Neural progenitor cell (in vitro differentiated cells): ENCODE measurements around the gene CARS2. TPM values are rescaled to one million over a fixed set of nuclear protein-coding genes. Genes with fewer than 3 reads are reported as not detected.

Source experiments
- DNase-seq: peaks from one replicate; pipeline ENCODE4 v3.0.0-alpha.2; 2016; ENCODE audit warnings: low spot score
- H2AFZ ChIP-seq: fragments of 200-600 bp; sonication (generic); replicated peaks from 2 replicates; pipeline ENCODE4 v1.6.1; 2016; ENCODE audit warnings: antibody characterized with exemption
- H3F3A ChIP-seq: fragments of 200-600 bp; sonication (generic); 2 replicates; pipeline ENCODE4 v1.6.1; 2016; ENCODE audit warnings: antibody characterized with exemption, low read depth
- H3K27ac ChIP-seq: fragments of 200-600 bp; sonication (generic); 2 replicates; pipeline ENCODE4 v1.5.1; 2016; ENCODE audit warnings: mild to moderate bottlenecking
- H3K27me3 ChIP-seq: fragments of 200-600 bp; sonication (generic); 2 replicates; pipeline ENCODE4 v1.6.1; 2016; ENCODE audit warnings: mild to moderate bottlenecking, moderate library complexity
- H3K36me3 ChIP-seq: fragments of 200-600 bp; sonication (generic); 2 replicates; pipeline ENCODE4 v1.5.1; 2016
- H3K4me1 ChIP-seq: fragments of 200-600 bp; sonication (generic); 2 replicates; pipeline ENCODE4 v1.6.1; 2016; ENCODE audit warnings: mixed run types
- H3K4me2 ChIP-seq: fragments of 200-600 bp; sonication (generic); 2 replicates; pipeline ENCODE4 v1.6.1; 2016
- H3K4me3 ChIP-seq: fragments of 200-600 bp; sonication (generic); 2 replicates; pipeline ENCODE4 v1.5.1; 2016
- H3K79me2 ChIP-seq: fragments of 200-600 bp; sonication (generic); 2 replicates; pipeline ENCODE4 v1.6.1; 2016; ENCODE audit warnings: low read depth
- H3K9ac ChIP-seq: fragments of 200-600 bp; sonication (generic); 2 replicates; pipeline ENCODE4 v1.6.1; 2016
- H3K9me3 ChIP-seq: fragments of 200-600 bp; sonication (generic); 2 replicates; pipeline ENCODE4 v1.5.1; 2016; ENCODE audit warnings: low read depth
- H4K20me1 ChIP-seq: fragments of 200-600 bp; sonication (generic); 2 replicates; pipeline ENCODE4 v1.6.1; 2016; ENCODE audit warnings: low read depth
- H3K27ac Mint-ChIP-seq: 3 replicates; pipeline ENCODE4 v1.8.0; 2021; ENCODE audit warnings: mixed read lengths
- H3K27me3 Mint-ChIP-seq: 2 replicates; pipeline ENCODE4 v1.8.0; 2022; ENCODE audit warnings: low read depth, mild to moderate bottlenecking, inconsistent platforms, moderate library complexity, mixed read lengths; ENCODE audit not compliant: insufficient read depth
- H3K36me3 Mint-ChIP-seq: 3 replicates; pipeline ENCODE4 v1.8.0; 2021; ENCODE audit warnings: mixed read lengths
- H3K4me1 Mint-ChIP-seq: 3 replicates; pipeline ENCODE4 v1.8.0; 2021; ENCODE audit warnings: mixed read lengths
- H3K4me3 Mint-ChIP-seq: 3 replicates; pipeline ENCODE4 v1.8.0; 2021; ENCODE audit warnings: mild to moderate bottlenecking, moderate library complexity, mixed read lengths
- H3K9me3 Mint-ChIP-seq: 3 replicates; pipeline ENCODE4 v1.8.0; 2020; ENCODE audit warnings: mixed read lengths
- EZH2 ChIP-seq: fragments of 200-600 bp; sonication (generic); IDR thresholded peaks from 2 replicates; pipeline ENCODE4 v1.6.1; 2017; ENCODE audit warnings: antibody characterized with exemption, mild to moderate bottlenecking, moderate library complexity
- EZH2phosphoT487 ChIP-seq: fragments of 200-600 bp; sonication (generic); IDR thresholded peaks from 2 replicates; pipeline ENCODE4 v1.6.1; 2017; ENCODE audit warnings: antibody characterized with exemption
- total RNA-seq: library from RNA; depleted of rRNA; stranded (reverse); fragments of >200 nt; gene quantifications from 2 replicates; pipeline ENCODE4 v1.2.3, GENCODE V29; 2015; ENCODE audit warnings: low replicate concordance
- TF ChIP-seq, protein P1 (sequence below): fragments of 200-600 bp; sonication (generic); IDR thresholded peaks from 2 replicates; pipeline ENCODE4 v1.5.1; 2017; ENCODE audit warnings: antibody characterized with exemption, mild to moderate bottlenecking

Gene CARS2
- total RNA-seq, 1 donor from 2014 or later, result 50.0 TPM

DNA sequence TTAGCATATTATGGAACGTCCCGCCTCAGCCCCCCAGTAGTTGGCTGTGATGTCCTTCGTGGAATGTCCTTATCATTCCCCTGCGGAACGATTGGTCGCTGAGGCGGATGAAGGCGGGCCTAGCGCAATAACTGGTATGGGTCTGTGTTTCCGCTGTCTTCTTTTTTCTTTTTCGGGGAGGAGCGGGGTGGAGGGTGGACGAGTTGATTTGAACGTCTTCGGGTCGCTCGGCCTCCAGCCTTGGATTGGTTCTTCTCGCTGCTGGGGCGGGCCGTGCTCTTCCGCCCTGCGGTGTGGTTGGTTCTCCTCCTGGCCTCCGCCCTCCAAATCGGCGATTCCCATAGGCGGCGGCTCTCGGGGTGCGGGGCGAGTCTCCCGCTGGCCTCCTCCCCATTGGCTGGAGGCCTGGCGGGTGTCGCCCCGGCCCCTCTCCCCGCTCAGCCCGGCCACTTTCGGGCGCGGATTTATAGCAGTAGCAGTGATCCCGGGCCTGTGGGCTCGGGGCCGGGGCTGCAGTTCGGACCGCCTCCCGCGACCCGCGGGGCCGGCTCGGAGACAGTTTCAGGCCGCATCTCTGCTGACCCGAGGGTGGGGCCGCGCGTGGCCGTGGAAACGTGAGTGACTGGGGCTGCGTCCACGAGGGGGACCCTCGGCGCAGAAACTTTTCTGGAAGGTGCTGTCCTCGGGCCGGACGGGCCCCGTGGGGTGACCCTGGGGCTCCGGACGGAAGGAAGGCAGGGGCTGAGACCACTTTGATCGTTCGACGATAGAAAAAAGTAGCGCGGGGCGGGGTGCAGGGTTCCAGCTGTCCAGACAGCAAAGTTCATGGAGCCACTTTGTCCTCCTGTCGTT lies 9.7 kb upstream of the CARS2 start:
- Histone ChIP-seq H3K79me2 (peaks cover 66% of the 10 kb centered on the region), H4K20me1 (peaks cover 53% of the 10 kb centered on the region), H3K9me3 (no peaks in the 10 kb centered on the region), H3K27ac (peak overlapping the region; percentile 69), H2AFZ (no peak overlapping the region), H3K36me3 (no peaks in the 10 kb centered on the region), H3K4me3 (peak overlapping the region; percentile 98), H3K4me2 (peak overlapping the region; percentile 93), H3K27me3 (no peaks in the 10 kb centered on the region), H3K4me1 (peaks cover 20% of the 10 kb centered on the region), H3F3A (peaks cover 37% of the 10 kb centered on the region), H3K9ac (peak overlapping the region; percentile 82)
- no peak for TF ChIP-seq EZH2phosphoT487
- TF ChIP-seq, protein P1, sequence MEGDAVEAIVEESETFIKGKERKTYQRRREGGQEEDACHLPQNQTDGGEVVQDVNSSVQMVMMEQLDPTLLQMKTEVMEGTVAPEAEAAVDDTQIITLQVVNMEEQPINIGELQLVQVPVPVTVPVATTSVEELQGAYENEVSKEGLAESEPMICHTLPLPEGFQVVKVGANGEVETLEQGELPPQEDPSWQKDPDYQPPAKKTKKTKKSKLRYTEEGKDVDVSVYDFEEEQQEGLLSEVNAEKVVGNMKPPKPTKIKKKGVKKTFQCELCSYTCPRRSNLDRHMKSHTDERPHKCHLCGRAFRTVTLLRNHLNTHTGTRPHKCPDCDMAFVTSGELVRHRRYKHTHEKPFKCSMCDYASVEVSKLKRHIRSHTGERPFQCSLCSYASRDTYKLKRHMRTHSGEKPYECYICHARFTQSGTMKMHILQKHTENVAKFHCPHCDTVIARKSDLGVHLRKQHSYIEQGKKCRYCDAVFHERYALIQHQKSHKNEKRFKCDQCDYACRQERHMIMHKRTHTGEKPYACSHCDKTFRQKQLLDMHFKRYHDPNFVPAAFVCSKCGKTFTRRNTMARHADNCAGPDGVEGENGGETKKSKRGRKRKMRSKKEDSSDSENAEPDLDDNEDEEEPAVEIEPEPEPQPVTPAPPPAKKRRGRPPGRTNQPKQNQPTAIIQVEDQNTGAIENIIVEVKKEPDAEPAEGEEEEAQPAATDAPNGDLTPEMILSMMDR, result peak; percentile 11
- H3K36me3 Mint-ChIP-seq, result peaks cover 15% of the 10 kb centered on the region
- H3K4me3 Mint-ChIP-seq, result peak overlapping the region; percentile 100
- DNase-seq, result peak; percentile 99
- peaks cover 22% of the 10 kb centered on the region for H3K4me1 Mint-ChIP-seq
- peaks cover 3% of the 10 kb centered on the region for H3K9me3 Mint-ChIP-seq
- peak overlapping the region; percentile 96 for H3K27ac Mint-ChIP-seq
- peaks cover 16% of the 10 kb centered on the region for H3K27me3 Mint-ChIP-seq

DNA sequence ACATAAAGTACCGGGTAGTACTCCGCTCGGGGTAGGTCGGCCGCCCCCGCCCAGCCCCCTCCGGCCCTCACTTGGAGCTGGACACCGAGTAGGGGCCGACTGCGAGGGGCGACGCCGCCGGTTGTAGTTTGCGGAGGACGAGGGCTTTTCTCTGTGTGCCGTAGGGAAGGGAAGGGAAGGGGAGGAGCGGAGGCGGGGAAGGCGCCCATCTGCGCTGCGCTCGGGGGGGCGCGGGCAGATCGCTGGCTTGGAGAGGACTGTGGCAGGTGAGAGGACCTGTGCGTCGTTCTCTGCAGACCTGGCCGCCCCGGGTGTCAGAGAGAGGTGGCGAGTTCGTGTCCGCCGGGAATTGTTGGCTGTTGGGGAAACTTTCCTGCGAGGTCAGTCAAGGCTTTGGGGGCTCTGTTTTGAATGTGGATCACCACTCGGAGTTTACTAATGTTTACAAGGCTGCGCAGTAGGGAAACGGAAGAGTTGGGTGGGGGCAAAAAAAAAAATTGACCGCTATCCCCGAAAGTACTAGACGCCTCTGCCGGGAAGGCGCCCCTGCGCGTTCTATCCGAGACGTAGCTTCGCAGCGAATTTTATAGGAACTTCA lies 9.0 kb upstream of the CARS2 start:
- peak; percentile 74 for DNase-seq
- peak overlapping the region; percentile 85 for H3K4me2 ChIP-seq
- peaks cover 20% of the 10 kb centered on the region for H3K4me1 ChIP-seq
- peaks cover 14% of the 10 kb centered on the region for H3K36me3 Mint-ChIP-seq
- H3K9ac ChIP-seq, result peak overlapping the region; percentile 80
- peak overlapping the region; percentile 96 for H3K27ac Mint-ChIP-seq
- H3K9me3 Mint-ChIP-seq, result peaks cover 3% of the 10 kb centered on the region
- peak overlapping the region; percentile 76 for H3K27ac ChIP-seq
- H3F3A ChIP-seq, result peaks cover 39% of the 10 kb centered on the region
- peaks cover 65% of the 10 kb centered on the region for H3K79me2 ChIP-seq
- H3K4me3 Mint-ChIP-seq, result peak overlapping the region; percentile 100
- peaks cover 16% of the 10 kb centered on the region for H3K27me3 Mint-ChIP-seq
- no peaks in the 10 kb centered on the region for H3K27me3 ChIP-seq
- no peak overlapping the region for H2AFZ ChIP-seq
- peak overlapping the region; percentile 96 for H3K4me3 ChIP-seq
- peaks cover 46% of the 10 kb centered on the region for H4K20me1 ChIP-seq
- TF ChIP-seq EZH2phosphoT487 (no peak), EZH2 (no peak)
- TF ChIP-seq, protein P1, result no peak
- no peaks in the 10 kb centered on the region for H3K9me3 ChIP-seq
- peaks cover 22% of the 10 kb centered on the region for H3K4me1 Mint-ChIP-seq
- no peaks in the 10 kb centered on the region for H3K36me3 ChIP-seq

DNA sequence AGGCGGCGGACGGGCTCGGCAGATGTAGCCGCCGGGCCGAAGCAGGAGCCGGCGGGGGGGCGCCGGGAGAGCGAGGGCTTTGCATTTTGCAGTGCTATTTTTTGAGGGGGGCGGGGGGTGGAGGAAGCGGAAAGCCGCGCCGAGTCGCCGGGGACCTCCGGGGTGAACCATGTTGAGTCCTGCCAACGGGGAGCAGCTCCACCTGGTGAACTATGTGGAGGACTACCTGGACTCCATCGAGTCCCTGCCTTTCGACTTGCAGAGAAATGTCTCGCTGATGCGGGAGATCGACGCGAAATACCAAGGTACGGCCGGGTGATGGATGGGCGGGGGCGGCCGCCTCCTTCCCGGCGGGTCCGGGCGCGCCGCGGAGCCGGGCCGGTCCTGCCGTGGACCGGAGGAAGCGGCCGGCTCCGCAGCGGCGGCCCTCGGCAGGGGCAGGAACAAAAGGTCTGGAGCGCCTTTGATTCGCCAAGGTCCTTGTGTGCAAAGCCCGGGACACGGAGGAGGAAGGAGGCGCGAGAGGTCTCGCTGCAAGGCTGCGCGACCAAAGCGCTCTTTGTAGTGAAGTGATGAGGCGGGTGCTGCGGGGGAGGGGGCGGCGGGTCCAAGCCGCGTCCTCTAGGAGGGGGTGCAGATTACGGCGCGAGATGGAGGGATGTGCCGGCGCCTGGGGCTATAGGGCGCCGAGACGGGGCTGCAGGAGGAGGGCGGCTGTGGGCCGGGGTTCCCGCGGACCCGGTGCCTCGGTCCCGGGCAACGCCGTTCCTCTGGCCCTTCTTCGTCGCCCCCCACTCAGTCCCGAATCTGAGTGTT lies 8.3 kb upstream of the CARS2 start:
- Histone ChIP-seq H4K20me1 (peaks cover 39% of the 10 kb centered on the region), H3K9ac (peak overlapping the region; percentile 80), H3F3A (peaks cover 39% of the 10 kb centered on the region), H3K4me3 (peak overlapping the region; percentile 96), H3K79me2 (peaks cover 58% of the 10 kb centered on the region), H3K27ac (peak overlapping the region; percentile 76), H3K27me3 (no peaks in the 10 kb centered on the region), H3K36me3 (no peaks in the 10 kb centered on the region), H2AFZ (no peak overlapping the region), H3K9me3 (no peaks in the 10 kb centered on the region), H3K4me1 (peaks cover 20% of the 10 kb centered on the region), H3K4me2 (peak overlapping the region; percentile 85)
- Mint-ChIP-seq H3K4me1 (peaks cover 22% of the 10 kb centered on the region), H3K27ac (peak overlapping the region; percentile 79), H3K36me3 (peaks cover 8% of the 10 kb centered on the region), H3K27me3 (peaks cover 16% of the 10 kb centered on the region), H3K9me3 (peaks cover 3% of the 10 kb centered on the region), H3K4me3 (peak overlapping the region; percentile 100)
- peak; percentile 74 for DNase-seq
- TF ChIP-seq, protein P1, result peak; percentile 12
- TF ChIP-seq EZH2phosphoT487, result no peak
